Kidney (tissue), 14 donors: ENCODE data around the gene GABPB1. TPM values are rescaled to one million over a fixed set of nuclear protein-coding genes. Genes with fewer than 3 reads are reported as not detected.

Source experiments
- DNase-seq, 5 donors: peaks; one replicate each; pipeline ENCODE4 v3.0.0-alpha.2; 2013 to 2020
- FAIRE-seq: peaks from 2 replicates; lab custom pipeline; 2012; peaks lifted over from hg19 to GRCh38; lab: Jason Lieb, UNC
- H3K27ac ChIP-seq, 2 donors: one replicate each; pipeline ENCODE4 v1.7.0; 2013; ENCODE audit warnings: low read depth in 2 of 2, low read length in 2 of 2, inconsistent platforms in 1 of 2
- H3K27me3 ChIP-seq: one replicate; pipeline ENCODE4 v1.7.1; 2013; ENCODE audit warnings: low read length, inconsistent platforms; ENCODE audit not compliant: control insufficient read depth, insufficient read depth
- H3K36me3 ChIP-seq, 3 donors: one replicate each; pipeline versions ENCODE4 v1.7.0 to v1.7.1; 2013; ENCODE audit warnings: low read length in 3 of 3, control low read depth in 1 of 3, inconsistent platforms in 1 of 3; ENCODE audit not compliant: insufficient read depth in 3 of 3, control insufficient read depth in 2 of 3
- H3K4me1 ChIP-seq, 3 donors: one replicate each; pipeline versions ENCODE4 v1.7.0 to v1.7.1; 2013; ENCODE audit warnings: low read length in 3 of 3, inconsistent platforms in 1 of 3, low read depth in 1 of 3; ENCODE audit not compliant: control insufficient read depth in 2 of 3, insufficient read depth in 2 of 3
- H3K4me3 ChIP-seq, 3 donors: one replicate each; pipeline versions ENCODE4 v1.7.0 to v1.8.1; 2013; ENCODE audit warnings: low read length in 3 of 3, control low read depth in 1 of 3, inconsistent platforms in 1 of 3
- H3K9ac ChIP-seq, 3 donors: one replicate each; pipeline versions ENCODE4 v1.7.0 to v1.7.1; 2013; ENCODE audit warnings: low read length in 3 of 3, control low read depth in 1 of 3, inconsistent platforms in 1 of 3
- H3K9me3 ChIP-seq, 3 donors: one replicate each; pipeline versions ENCODE4 v1.7.0 to v1.7.1; 2013; ENCODE audit warnings: low read length in 3 of 3, control low read depth in 1 of 3, inconsistent platforms in 1 of 3; ENCODE audit not compliant: control insufficient read depth in 2 of 3, insufficient read depth in 1 of 3
- intact Hi-C: fragments of 100-400 bp; cut with DNase I; formaldehyde crosslinking; loops from one replicate; pipeline ENCODE4 v1.11.1; 2022
- polyA plus RNA-seq: library from polyadenylated mRNA; stranded (reverse); fragments of 350-450 nt; fragmentation: Illumina TruSeq; extraction: RNeasy Lipid Tissue Mini Kit (QIAGEN cat#74804); gene quantifications from one replicate; pipeline ENCODE4 v1.2.3, GENCODE V29; 2014; ENCODE audit warnings: low read depth, low replicate concordance; ENCODE audit not compliant: insufficient read depth
- total RNA-seq: library from RNA; stranded (reverse); fragmentation: NEBNext Ultra II Directional; extraction: Animal tissue kit (Norgen Biotek cat#: 25700); gene quantifications from one replicate; pipeline ENCODE4 v1.2.1, GENCODE V29; 2021
- TF ChIP-seq, protein P1 (sequence below): IDR thresholded peaks from 3 replicates; pipeline ENCODE4 v1.5.1; 2012; ENCODE audit warnings: mild to moderate bottlenecking, moderate library complexity, borderline replicate concordance; ENCODE audit not compliant: insufficient read depth; ENCODE audit errors: extremely low read depth
- donor health status: control.
- donor health status: control.
- donor health status: control.
- donor health status: control.
- donor health status: control.
- donor health status: DM: yes; HTN: yes; CAD: no.
- donor health status: Normal renal cell carcinoma (clear cell type).

Gene GABPB1
- total and polyA plus RNA-seq, 2 donors from 2014 or later, result 6.2 to 20.6 TPM

DNA sequence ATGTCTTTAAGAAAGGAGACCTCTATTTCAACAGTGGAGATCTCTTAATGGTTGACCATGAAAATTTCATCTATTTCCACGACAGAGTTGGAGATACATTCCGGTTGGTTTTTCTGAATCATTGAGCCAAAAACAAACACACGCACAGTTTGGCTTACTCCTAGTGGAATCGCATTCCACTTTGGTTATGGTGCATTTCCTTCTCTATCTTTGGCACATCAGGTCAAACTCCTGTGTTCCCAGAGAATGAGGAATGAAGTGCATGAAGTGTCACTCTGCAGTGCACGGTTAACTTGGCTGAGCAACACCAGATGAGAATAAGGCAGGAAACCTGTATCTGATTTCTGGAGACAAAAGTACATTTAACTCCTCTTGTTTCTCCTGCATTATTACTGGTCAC, 127.9 kb downstream of the GABPB1 start:
- TF ChIP-seq, protein P1, sequence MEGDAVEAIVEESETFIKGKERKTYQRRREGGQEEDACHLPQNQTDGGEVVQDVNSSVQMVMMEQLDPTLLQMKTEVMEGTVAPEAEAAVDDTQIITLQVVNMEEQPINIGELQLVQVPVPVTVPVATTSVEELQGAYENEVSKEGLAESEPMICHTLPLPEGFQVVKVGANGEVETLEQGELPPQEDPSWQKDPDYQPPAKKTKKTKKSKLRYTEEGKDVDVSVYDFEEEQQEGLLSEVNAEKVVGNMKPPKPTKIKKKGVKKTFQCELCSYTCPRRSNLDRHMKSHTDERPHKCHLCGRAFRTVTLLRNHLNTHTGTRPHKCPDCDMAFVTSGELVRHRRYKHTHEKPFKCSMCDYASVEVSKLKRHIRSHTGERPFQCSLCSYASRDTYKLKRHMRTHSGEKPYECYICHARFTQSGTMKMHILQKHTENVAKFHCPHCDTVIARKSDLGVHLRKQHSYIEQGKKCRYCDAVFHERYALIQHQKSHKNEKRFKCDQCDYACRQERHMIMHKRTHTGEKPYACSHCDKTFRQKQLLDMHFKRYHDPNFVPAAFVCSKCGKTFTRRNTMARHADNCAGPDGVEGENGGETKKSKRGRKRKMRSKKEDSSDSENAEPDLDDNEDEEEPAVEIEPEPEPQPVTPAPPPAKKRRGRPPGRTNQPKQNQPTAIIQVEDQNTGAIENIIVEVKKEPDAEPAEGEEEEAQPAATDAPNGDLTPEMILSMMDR, result no peak
- Histone ChIP-seq H3K4me3 (no peak overlapping the region), H3K27ac (no peak overlapping the region), H3K9ac (no peak overlapping the region), H3K27me3 (no peaks in the 10 kb centered on the region), H3K4me1 (no peaks in the 10 kb centered on the region), H3K36me3 (peaks cover 0 to 11% (median 3%) of the 10 kb centered on the region in 3 donors), H3K9me3 (no peaks in the 10 kb centered on the region)
- DNase-seq (no peak), FAIRE-seq (no peak)
- intact Hi-C loops, result no loop called here

GRCh38 chr15:50225938-50226337, 129.1 kb downstream of the GABPB1 start:
- H3K36me3 ChIP-seq, result peaks cover 0 to 11% (median 3%) of the 10 kb centered on the region in 3 donors
- H3K4me1 ChIP-seq, result no peaks in the 10 kb centered on the region
- no peak overlapping the region for H3K4me3 ChIP-seq
- no peaks in the 10 kb centered on the region for H3K27me3 ChIP-seq
- H3K27ac ChIP-seq, result no peak overlapping the region
- no peaks in the 10 kb centered on the region for H3K9me3 ChIP-seq
- DNase-seq (no peak), FAIRE-seq (no peak)
- TF ChIP-seq, protein P1, result no peak
- intact Hi-C loops, result no loop called here
- no peak overlapping the region for H3K9ac ChIP-seq

Other genes with a start within 250 kb of the GABPB1 start
- 12.5 TPM for gene ATP8B4, start 236.0 kb downstream of the GABPB1 start, total RNA-seq
- gene ATP8B4, start 236.0 kb downstream of the GABPB1 start, polyA plus RNA-seq, result 2.1 TPM
- 26.5 TPM for gene SLC27A2, start 173.0 kb downstream of the GABPB1 start, total RNA-seq
- 31.2 TPM for gene SLC27A2, start 173.0 kb downstream of the GABPB1 start, polyA plus RNA-seq
- gene HDC, start 89.5 kb downstream of the GABPB1 start, total RNA-seq, result 12.9 TPM
- gene HDC, start 89.5 kb downstream of the GABPB1 start, polyA plus RNA-seq, result not detected
- gene USP8, start 69.2 kb upstream of the GABPB1 start, total RNA-seq, result 72.4 TPM
- gene USP8, start 69.2 kb upstream of the GABPB1 start, polyA plus RNA-seq, result 26.8 TPM
- gene USP50, start 191.5 kb upstream of the GABPB1 start, total RNA-seq, result 1.1 TPM
- gene USP50, start 191.5 kb upstream of the GABPB1 start, polyA plus RNA-seq, result not detected